Measurements from ENCODE around the gene HMOX1.
"Not testable (repeated sequence)": the region's sequence is repeated elsewhere in the genome, so short reads cannot be mapped to it uniquely, and the experiment has no call there.

Gene HMOX1

DNA sequence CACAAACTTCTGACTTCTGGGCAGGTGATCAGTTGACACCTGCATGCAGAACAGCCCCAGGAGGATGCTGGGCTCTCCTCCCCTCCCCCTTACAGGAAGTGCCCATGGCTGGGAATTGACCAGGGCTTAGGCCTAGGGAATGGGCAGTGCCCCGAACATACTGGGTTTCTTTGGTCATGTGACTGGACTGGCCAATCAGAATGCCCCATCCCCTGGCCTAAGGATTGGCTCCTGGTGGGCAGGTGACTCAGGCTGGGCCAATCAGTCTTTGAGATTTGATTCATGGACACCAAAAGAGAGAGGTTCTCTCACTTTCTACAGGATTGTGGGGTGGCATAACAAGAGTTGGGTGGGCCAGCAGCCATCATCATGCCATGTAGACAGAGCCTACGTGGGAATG, 56.2 kb downstream of the HMOX1 start:
- no peak for DNase-seq

DNA sequence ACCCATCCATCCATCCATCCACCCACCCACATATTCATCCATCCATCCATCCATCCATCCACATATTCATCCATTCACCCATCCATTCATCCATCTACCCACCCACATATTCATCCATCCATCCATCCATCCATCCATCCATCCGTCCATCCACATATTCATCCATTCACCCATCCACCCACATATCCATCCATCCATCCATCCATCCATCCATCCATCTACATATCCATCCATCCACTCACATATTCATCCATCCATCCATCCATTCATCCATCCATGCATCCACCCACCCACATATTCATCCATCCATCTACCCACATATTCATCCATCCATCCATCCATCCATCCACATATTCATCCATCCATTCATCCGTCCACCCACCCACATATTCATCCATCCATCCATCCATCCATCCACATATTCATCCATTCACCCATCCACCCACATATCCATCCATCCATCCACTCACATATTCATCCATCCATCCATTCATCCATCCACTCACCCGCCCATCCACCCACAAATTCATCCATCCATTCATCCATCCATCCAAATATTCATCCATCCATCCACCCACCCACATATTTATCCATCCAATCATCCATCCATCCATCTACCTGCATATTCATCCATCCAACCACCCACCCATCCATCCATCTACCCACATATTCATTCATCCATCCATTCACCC, 57.9 kb downstream of the HMOX1 start:
- not testable (repeated sequence) for DNase-seq

DNA sequence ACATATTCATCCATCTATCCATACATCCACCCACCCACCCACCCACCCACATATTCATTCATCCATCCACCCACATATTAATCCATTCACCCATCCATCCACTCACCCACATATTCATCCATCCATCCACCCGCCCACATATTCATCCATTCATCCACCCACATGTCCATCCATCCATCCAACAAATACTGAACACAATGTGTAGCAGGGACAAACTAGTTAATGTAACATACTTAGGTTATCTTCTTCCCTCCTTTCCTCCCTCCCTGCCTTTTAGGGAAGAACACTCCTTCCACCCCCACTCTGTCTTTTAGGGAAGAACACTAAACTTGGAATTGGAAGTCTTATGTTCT, 58.4 kb downstream of the HMOX1 start:
- no peak for DNase-seq

DNA sequence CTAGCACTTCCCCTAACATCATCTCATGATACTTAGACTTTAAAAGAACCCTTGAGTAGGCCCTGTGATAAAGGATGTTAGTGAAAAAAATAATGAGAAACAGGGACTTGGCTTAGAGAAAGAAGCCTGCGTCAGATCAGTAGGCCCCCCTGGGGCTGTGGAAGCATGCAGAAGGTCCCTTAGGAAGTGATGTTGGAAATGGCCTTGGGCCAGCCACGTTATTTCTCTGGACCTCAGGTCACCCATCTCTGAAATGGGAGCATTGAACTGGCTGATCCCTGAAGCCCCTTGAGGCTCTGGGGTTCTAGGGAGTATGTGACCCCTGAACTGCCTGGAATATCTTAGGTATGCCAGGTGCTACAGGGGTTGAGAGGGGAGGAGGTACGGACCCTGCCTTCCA, 59.2 kb downstream of the HMOX1 start:
- DNase-seq: no peak

DNA sequence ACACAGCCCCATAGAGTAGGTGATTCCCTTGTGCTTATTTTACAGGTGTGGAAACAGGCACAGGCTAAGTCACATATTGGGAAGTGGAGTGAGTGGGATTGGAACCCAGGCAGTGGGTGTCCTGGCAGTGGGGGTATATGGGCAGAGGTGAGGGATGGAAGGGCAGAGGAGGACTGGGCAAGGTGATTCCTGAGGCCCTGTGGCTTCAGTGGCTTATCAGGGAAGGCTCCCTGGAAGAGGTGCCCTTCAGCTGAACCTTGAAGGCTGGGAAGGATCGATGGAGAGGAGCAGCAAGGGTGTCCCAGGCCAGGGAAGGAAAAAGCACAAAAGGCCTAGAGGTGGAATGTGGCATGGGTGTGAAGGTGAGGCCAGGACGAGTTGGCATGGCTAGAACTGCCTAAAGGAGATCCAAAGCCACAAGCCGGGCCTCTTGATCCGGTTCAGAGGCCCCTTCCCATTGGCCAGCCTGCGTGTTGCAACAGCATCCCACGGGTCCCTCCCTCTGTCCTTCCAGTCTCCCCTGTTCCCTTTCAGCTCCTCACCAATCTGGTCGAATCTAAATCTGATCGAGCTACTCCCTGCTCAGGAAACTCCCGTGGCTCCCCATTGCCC, 60.7 kb downstream of the HMOX1 start:
- DNase-seq: no peak

DNA sequence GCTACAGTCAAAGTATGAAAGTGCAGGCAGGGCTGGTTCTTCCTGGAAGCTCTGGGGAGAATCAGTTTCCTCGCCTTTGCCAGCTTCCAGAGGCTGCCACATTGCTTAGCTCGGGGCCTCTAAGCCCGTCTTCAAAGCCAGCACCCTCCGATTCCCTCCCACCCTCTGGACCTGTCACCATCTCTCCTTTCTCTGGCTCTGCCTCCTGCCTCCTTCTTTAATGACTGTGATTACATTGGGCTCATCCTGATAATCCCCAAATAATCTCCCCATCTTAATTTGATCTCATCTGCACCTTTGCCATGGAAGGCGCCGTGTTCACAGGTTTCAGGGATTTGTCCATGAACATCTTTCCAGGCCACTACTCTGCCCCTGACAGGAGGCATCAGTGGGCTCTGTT, 61.6 kb downstream of the HMOX1 start:
- no peak for DNase-seq

DNA sequence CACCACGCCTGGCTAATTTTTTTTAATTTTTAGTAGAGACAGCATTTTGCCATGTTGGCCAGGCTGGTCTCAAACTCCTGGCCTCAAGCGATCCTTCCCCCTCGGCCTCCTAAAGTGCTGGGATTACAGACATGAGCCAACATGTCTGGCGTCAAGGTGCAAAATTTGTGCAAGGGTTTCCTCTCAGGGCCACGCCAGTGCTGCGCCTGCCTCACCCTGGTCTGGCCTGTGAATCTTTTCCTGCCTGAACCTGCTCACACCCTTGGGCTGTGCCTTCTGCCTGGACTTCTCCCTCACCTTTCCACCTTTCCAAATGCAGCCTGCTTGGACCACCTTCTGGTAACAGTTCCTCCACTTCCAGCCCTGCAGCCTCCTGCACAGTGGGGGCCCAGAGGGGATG, 62.4 kb downstream of the HMOX1 start:
- DNase-seq: no peak

Measured in NCI-H2081 treated with DMSO at 0.1 percent for 48 hours (cell line).